Breast epithelium (tissue), 4 donors: ENCODE data around the gene FRY. TPM values are rescaled to one million over a fixed set of nuclear protein-coding genes. Genes with fewer than 3 reads are reported as not detected.

Source experiments
- DNase-seq, 2 donors: peaks; one replicate each; pipeline ENCODE4 v3.0.0-alpha.2; 2019; ENCODE audit warnings: low spot score in 2 of 2
- H3K27ac ChIP-seq, 2 donors: fragments of 200-600 bp; sonication (generic) in 1 of 2; one replicate each; pipeline ENCODE4 v1.5.1; 2016 to 2019; ENCODE audit warnings: mild to moderate bottlenecking in 1 of 2
- H3K27me3 ChIP-seq, 2 donors: fragments of 200-600 bp; sonication (generic) in 1 of 2; one replicate each; pipeline versions ENCODE4 v1.5.1 to v1.6.0; 2017 to 2019; ENCODE audit warnings: control low read depth in 1 of 2, mild to moderate bottlenecking in 1 of 2
- H3K36me3 ChIP-seq: fragments of 200-600 bp; one replicate; pipeline ENCODE4 v1.5.1; 2019
- H3K4me1 ChIP-seq, 2 donors: fragments of 200-600 bp; sonication (generic); one replicate each; pipeline ENCODE4 v1.5.1; 2016 to 2019; ENCODE audit warnings: control low read depth in 1 of 2
- H3K4me3 ChIP-seq, 3 donors: fragments of 200-600 bp; sonication (generic); 1 replicate in 2 of 3; 2 replicates in 1 of 3; pipeline ENCODE4 v1.5.1; 2016 to 2019; ENCODE audit warnings: mild to moderate bottlenecking in 3 of 3, moderate library complexity in 2 of 3
- H3K9me3 ChIP-seq, 2 donors: fragments of 200-600 bp; sonication (generic) in 1 of 2; one replicate each; pipeline ENCODE4 v1.5.1; 2016 to 2019; ENCODE audit warnings: control low read depth in 1 of 2
- POLR2A ChIP-seq: fragments of 450-650 bp; IDR thresholded peaks from one replicate; pipeline ENCODE4 v1.6.1; 2016; ENCODE audit warnings: antibody characterized with exemption, mild to moderate bottlenecking, moderate library complexity
- POLR2AphosphoS5 ChIP-seq, 3 donors: sonication (generic); formaldehyde crosslinking; IDR thresholded peaks; one replicate each; pipeline ENCODE4 v1.6.1; 2017; ENCODE audit warnings: antibody characterized with exemption in 3 of 3
- intact Hi-C: fragments of 100-400 bp; cut with DNase I; formaldehyde crosslinking; loops from one replicate; pipeline ENCODE4 v1.15.1; 2023; ENCODE audit warnings: low total_unique reads
- total RNA-seq, 3 donors: library from RNA; depleted of rRNA; stranded (reverse); fragments of >200 nt; gene quantifications; one replicate each; pipeline ENCODE4 v1.1.0, GENCODE V29; 2016
- TF ChIP-seq, protein P1 (sequence below), 3 donors: fragments of 450-650 bp; IDR thresholded peaks; one replicate each; pipeline ENCODE4 v1.5.1; 2016 to 2017; ENCODE audit warnings: antibody characterized with exemption in 3 of 3, mild to moderate bottlenecking in 3 of 3, moderate library complexity in 3 of 3

The FRY gene
- total RNA-seq, 3 donors from 2014 or later = 41.0 to 52.8 (median 46.4) TPM

GRCh38 chr13:32114284-32114950 is 82.8 kb downstream of the FRY start:
- no peak overlapping the region for H3K27ac ChIP-seq
- intact Hi-C loops = no loop called here
- H3K4me3 ChIP-seq = no peak overlapping the region
- no peaks in the 10 kb centered on the region for H3K4me1 ChIP-seq
- no peak for DNase-seq
- no peaks in the 10 kb centered on the region for H3K36me3 ChIP-seq
- TF ChIP-seq, protein P1, sequence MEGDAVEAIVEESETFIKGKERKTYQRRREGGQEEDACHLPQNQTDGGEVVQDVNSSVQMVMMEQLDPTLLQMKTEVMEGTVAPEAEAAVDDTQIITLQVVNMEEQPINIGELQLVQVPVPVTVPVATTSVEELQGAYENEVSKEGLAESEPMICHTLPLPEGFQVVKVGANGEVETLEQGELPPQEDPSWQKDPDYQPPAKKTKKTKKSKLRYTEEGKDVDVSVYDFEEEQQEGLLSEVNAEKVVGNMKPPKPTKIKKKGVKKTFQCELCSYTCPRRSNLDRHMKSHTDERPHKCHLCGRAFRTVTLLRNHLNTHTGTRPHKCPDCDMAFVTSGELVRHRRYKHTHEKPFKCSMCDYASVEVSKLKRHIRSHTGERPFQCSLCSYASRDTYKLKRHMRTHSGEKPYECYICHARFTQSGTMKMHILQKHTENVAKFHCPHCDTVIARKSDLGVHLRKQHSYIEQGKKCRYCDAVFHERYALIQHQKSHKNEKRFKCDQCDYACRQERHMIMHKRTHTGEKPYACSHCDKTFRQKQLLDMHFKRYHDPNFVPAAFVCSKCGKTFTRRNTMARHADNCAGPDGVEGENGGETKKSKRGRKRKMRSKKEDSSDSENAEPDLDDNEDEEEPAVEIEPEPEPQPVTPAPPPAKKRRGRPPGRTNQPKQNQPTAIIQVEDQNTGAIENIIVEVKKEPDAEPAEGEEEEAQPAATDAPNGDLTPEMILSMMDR (IDR thresholded peaks at IDR 0.05) = no peak
- no peaks in the 10 kb centered on the region for H3K9me3 ChIP-seq
- H3K27me3 ChIP-seq = no peaks in the 10 kb centered on the region

- DNase-seq = no peak
- Histone ChIP-seq H3K4me3 (no peak overlapping the region), H3K27ac (no peak overlapping the region), H3K36me3 (no peaks in the 10 kb centered on the region), H3K4me1 (no peaks in the 10 kb centered on the region), H3K27me3 (no peaks in the 10 kb centered on the region), H3K9me3 (no peaks in the 10 kb centered on the region)
- intact Hi-C loops = no loop called here
- no peak for TF ChIP-seq POLR2AphosphoS5 (IDR thresholded peaks at IDR 0.05)
- no peak for TF ChIP-seq POLR2A
- TF ChIP-seq, protein P1 (IDR thresholded peaks at IDR 0.05) = no peak
These were observed 83.5 kb downstream of the FRY start for GRCh38 chr13:32115066-32115465.

DNA sequence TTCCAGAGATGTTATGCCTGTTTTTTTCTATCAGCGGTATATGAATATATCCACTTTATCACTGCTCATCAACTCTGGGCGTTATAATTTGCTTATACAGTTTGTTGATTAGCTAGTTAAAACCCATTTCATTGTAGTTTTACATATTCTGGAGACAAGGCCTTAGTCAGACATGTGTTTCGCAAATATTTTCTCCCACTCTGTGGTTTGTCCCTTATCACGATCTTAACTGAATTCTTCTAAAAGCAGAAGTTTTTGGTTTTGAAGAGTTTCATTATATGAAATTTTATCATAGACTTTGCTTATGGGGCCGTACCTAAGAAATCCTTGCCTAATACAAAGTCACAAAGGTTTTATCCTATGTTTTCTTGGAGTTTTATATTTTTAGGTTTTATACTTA is 84.6 kb downstream of the FRY start:
- H3K4me1 ChIP-seq = no peaks in the 10 kb centered on the region
- intact Hi-C loops = no loop called here
- H3K27ac ChIP-seq = no peak overlapping the region

DNA sequence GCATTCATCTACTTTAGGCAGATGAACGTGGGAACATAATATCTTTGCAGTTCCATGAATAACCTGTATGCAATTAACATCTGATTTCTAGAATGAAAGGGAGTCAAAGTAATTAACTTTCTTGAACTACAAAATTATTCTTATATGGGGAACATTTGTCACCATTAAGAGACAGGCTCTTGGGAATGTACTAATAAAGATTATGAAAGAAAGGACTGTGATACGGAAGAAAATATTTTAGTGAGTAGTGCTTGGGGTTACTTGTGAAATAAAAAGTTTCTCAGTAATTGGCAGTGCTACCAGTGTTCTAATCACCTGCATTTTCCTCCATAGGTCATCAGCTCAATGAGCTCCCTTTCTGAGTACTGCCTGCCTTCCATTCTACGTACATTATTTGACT is 85.4 kb downstream of the FRY start:
- intact Hi-C loops = no loop called here
- Histone ChIP-seq H3K4me3 (no peak overlapping the region), H3K27me3 (no peaks in the 10 kb centered on the region), H3K27ac (no peak overlapping the region), H3K4me1 (no peaks in the 10 kb centered on the region), H3K9me3 (no peaks in the 10 kb centered on the region), H3K36me3 (no peaks in the 10 kb centered on the region)
- no peak for DNase-seq
- TF ChIP-seq POLR2AphosphoS5 (IDR thresholded peaks at IDR 0.05) = no peak

More for the DNA sequence above, 84.6 kb downstream of the FRY start:
- no peak for DNase-seq
- H3K27me3 ChIP-seq = no peaks in the 10 kb centered on the region
- H3K36me3 ChIP-seq = no peaks in the 10 kb centered on the region
- H3K9me3 ChIP-seq = no peaks in the 10 kb centered on the region
- TF ChIP-seq POLR2AphosphoS5 (IDR thresholded peaks at IDR 0.05) (no peak), POLR2A (no peak)
- TF ChIP-seq, protein P1 (IDR thresholded peaks at IDR 0.05) = no peak
- no peak overlapping the region for H3K4me3 ChIP-seq

GRCh38 chr13:32117701-32118100 is 86.1 kb downstream of the FRY start:
- Histone ChIP-seq H3K4me1 (no peaks in the 10 kb centered on the region), H3K27ac (no peak overlapping the region)
- no peak for DNase-seq

More at GRCh38 chr13:32117701-32118100, 86.1 kb downstream of the FRY start:
- Histone ChIP-seq H3K4me3 (no peak overlapping the region), H3K36me3 (no peaks in the 10 kb centered on the region), H3K27me3 (no peaks in the 10 kb centered on the region), H3K9me3 (no peaks in the 10 kb centered on the region)
- TF ChIP-seq, protein P1 (IDR thresholded peaks at IDR 0.05) = no peak
- no peak for TF ChIP-seq POLR2A
- TF ChIP-seq POLR2AphosphoS5 (IDR thresholded peaks at IDR 0.05) = no peak
- intact Hi-C loops = no loop called here
